ENCODE data around the gene TRIM67.

TRIM67 gene

GRCh38 chr1:231161667-231162296 is at the start of gene TRIM67:
TRIM67 (plus strand) TSS chr1:231162058; CDS start chr1:231162970, 912 bp downstream.
- H3K4me3 ChIP-seq (ENCODE audit: low read depth in 1 of 2, low read length in 1 of 2), result no peak within 1 kb of the TSS
- H3K4me1 ChIP-seq (ENCODE audit: control insufficient read depth in 1 of 2, insufficient read depth in 1 of 2, low read depth in 1 of 2, low read length in 1 of 2), result peaks cover 0 to 3% of the 10 kb centered on the region in 2 experiments
- no peaks in the 10 kb centered on the region for H3K36me3 ChIP-seq
- peaks cover 100% of the 10 kb centered on the region for H3K27me3 ChIP-seq
- no peak for TF ChIP-seq CTCF (IDR thresholded peaks at IDR 0.05)
- H3K9me3 ChIP-seq, result no peaks in the 10 kb centered on the region
- no peak within 1 kb of the TSS for H3K27ac ChIP-seq

GRCh38 chr1:231116738-231117137 is 45.1 kb upstream of the TRIM67 start:
- TF ChIP-seq CTCF (IDR thresholded peaks at IDR 0.05), result no peak

GRCh38 chr1:231118704-231119453 is 43.0 kb upstream of the TRIM67 start:
- Histone ChIP-seq H3K9me3 (no peaks in the 10 kb centered on the region), H3K4me3 (ENCODE audit: low read depth in 1 of 2, low read length in 1 of 2) (no peak overlapping the region), H3K27ac (no peak overlapping the region), H3K36me3 (no peaks in the 10 kb centered on the region), H3K27me3 (peaks cover 39% of the 10 kb centered on the region), H3K4me1 (ENCODE audit: control insufficient read depth in 1 of 2, insufficient read depth in 1 of 2, low read depth in 1 of 2, low read length in 1 of 2) (no peaks in the 10 kb centered on the region)
- TF ChIP-seq CTCF (IDR thresholded peaks at IDR 0.05), result no peak

More at GRCh38 chr1:231116738-231117137, 45.1 kb upstream of the TRIM67 start:
- no peaks in the 10 kb centered on the region for H3K4me1 ChIP-seq (ENCODE audit: control insufficient read depth in 1 of 2, insufficient read depth in 1 of 2, low read depth in 1 of 2, low read length in 1 of 2)
- H3K4me3 ChIP-seq (ENCODE audit: low read depth in 1 of 2, low read length in 1 of 2), result no peak overlapping the region
- no peaks in the 10 kb centered on the region for H3K9me3 ChIP-seq
- no peaks in the 10 kb centered on the region for H3K36me3 ChIP-seq
- H3K27me3 ChIP-seq, result peaks cover 31% of the 10 kb centered on the region
- no peak overlapping the region for H3K27ac ChIP-seq

GRCh38 chr1:231121533-231121932 is 40.3 kb upstream of the TRIM67 start:
- H3K9me3 ChIP-seq, result no peaks in the 10 kb centered on the region
- H3K36me3 ChIP-seq, result no peaks in the 10 kb centered on the region
- H3K4me3 ChIP-seq (ENCODE audit: low read depth in 1 of 2, low read length in 1 of 2), result no peak overlapping the region
- no peak overlapping the region for H3K27ac ChIP-seq
- TF ChIP-seq CTCF (IDR thresholded peaks at IDR 0.05), result no peak
- no peaks in the 10 kb centered on the region for H3K4me1 ChIP-seq (ENCODE audit: control insufficient read depth in 1 of 2, insufficient read depth in 1 of 2, low read depth in 1 of 2, low read length in 1 of 2)
- H3K27me3 ChIP-seq, result peaks cover 35% of the 10 kb centered on the region

GRCh38 chr1:231122143-231122542 is 39.7 kb upstream of the TRIM67 start:
- no peak for TF ChIP-seq CTCF (IDR thresholded peaks at IDR 0.05)
- Histone ChIP-seq H3K9me3 (no peaks in the 10 kb centered on the region), H3K27me3 (peaks cover 35% of the 10 kb centered on the region), H3K36me3 (no peaks in the 10 kb centered on the region), H3K4me1 (ENCODE audit: control insufficient read depth in 1 of 2, insufficient read depth in 1 of 2, low read depth in 1 of 2, low read length in 1 of 2) (no peaks in the 10 kb centered on the region), H3K27ac (no peak overlapping the region), H3K4me3 (ENCODE audit: low read depth in 1 of 2, low read length in 1 of 2) (no peak overlapping the region)

Measured in neutrophil (primary cell).